GM12892 (cell line): ENCODE measurements around the gene RAP1A.

Source experiments
- POLR2A ChIP-seq: IDR thresholded peaks from 2 replicates; pipeline ENCODE4 v1.6.1; 2011; ENCODE audit warnings: low read depth, low read length, control low read depth
- POLR2AphosphoS5 ChIP-seq: IDR thresholded peaks from 2 replicates; pipeline ENCODE4 v1.6.1; 2011; ENCODE audit warnings: low read depth, low read length, control low read depth

- TF ChIP-seq POLR2A (no peak), POLR2AphosphoS5 (no peak)
These were observed 88.3 kb downstream of the RAP1A start for GRCh38 chr1:111707906-111708305.
